Stimulated activated CD4-positive, alpha-beta T cell treated with anti-CD3 and anti-CD28 coated beads, Interleukin-2, amount 100 ng/mL, for 4 hours (primary cell): Measurements from ENCODE around the gene CNTN4.
"Not testable (repeated sequence)": the region's sequence is repeated elsewhere in the genome, so short reads cannot be mapped to it uniquely, and the experiment has no call there.

Source experiments
- DNase-seq: peaks from one replicate; pipeline ENCODE4 v3.0.0-alpha.2; 2020; ENCODE audit warnings: low read depth

The CNTN4 gene

GRCh38 chr3:2792432-2792831 is 693.8 kb downstream of the CNTN4 start:
- no peak for DNase-seq

DNA sequence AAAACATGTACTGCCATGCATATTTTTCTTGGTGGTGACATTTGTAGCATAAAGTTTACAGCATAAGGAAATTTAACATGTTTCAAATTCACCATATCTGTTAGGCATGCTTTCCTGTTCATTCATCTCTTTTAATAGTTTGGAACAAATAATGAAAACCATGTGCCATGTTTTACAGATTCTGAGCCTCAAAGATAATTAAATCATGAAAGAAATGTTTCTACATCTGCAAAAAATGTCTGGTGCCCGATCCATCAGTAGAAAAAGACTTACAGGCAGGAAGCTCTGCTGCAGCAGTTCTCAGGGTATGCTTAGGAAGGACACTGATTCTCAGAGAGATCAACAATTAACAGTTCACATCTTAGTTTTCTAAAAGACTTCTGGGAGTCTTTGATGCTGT is 695.3 kb downstream of the CNTN4 start:
- DNase-seq, result no peak

- no peak for DNase-seq
These were observed 703.8 kb downstream of the CNTN4 start for GRCh38 chr3:2802429-2802828.

- DNase-seq, result no peak
These were observed 708.8 kb downstream of the CNTN4 start for GRCh38 chr3:2807514-2807913.

GRCh38 chr3:2810723-2811122 is 712.1 kb downstream of the CNTN4 start:
- DNase-seq, result no peak

GRCh38 chr3:2819571-2819970 is 720.9 kb downstream of the CNTN4 start:
- DNase-seq, result no peak

GRCh38 chr3:2820982-2821381 is 722.3 kb downstream of the CNTN4 start:
- DNase-seq, result not testable (repeated sequence)

- no peak for DNase-seq
These were observed 723.9 kb downstream of the CNTN4 start for GRCh38 chr3:2822611-2823010.

DNA sequence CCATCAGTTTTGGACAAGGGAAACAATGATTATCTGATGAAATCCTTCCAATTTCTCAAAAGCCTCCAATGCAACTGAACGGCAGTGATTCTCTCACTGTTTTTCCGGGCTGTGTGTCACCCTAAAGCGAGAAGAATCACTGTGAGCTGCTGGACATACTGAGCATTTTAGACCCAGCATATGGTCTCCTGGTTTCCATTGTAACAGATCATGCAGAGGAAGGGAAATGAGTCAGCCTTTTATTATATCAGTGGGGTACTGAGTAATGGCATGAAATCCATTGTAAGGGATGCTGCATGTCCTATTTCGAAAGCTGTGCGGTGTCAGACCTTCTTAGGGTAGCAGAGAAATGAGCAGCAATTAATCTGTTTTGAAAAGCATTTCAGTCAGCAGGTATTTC is 724.4 kb downstream of the CNTN4 start:
- no peak for DNase-seq

- DNase-seq, result no peak
These were observed 725.0 kb downstream of the CNTN4 start for GRCh38 chr3:2823437-2824211.

- no peak for DNase-seq
These were observed 727.4 kb downstream of the CNTN4 start for GRCh38 chr3:2826036-2826435.

DNA sequence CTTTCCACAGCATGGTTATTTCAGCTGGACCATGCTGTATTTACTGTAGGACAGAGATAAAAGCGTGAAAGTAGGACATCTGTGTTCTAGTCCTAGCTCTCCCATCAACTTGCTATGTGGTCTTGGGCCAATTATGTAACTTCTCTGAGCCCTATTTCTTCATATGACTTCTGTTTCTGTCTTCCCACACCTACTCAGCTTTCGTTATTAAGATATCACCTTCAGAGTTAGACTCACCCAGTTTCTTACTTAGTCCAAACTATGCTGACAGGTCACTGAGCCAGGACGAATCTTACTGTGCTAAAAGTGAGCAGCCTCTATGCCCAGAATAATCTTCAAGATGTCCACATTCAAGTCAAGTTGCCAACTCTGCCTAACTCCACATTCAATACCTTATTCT is 727.8 kb downstream of the CNTN4 start:
- no peak for DNase-seq

DNA sequence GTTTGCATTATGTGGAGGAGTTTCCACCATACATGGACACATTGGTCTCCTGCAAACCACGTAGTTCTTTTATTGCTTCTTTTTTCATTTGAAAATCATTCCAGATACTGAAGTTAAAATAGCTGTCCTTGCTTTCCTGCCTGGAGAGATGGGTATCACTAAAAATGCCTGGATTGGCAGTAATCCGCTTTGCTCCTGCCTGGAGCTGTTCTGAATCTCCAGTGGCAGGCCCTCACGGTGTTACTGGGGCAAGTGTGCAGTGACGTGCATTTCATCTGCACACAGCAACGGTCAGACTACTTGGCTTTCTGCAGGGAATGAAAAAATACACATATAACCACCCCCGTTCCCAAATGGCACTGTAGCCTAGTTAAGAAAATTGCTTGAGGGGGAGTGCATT is 738.6 kb downstream of the CNTN4 start:
- no peak for DNase-seq

DNA sequence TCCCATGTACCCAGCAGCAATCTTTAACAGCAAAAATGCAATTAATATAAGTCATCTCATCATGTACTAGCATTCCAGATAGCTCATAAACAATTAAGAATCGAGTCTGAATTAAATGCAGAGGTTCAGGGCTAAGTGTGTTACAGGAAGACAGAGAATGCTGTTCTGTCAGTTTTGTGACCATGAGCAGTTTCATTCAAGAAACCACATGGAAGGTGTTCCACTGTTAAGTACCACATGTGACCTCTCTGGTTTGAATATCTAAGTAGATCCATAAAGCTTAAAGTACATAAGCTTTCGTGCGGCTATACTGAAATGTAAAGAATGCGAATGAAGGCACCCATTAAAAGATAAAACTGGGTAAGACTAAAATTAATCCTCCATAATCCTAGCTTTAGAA is 739.2 kb downstream of the CNTN4 start:
- DNase-seq, result no peak

DNA sequence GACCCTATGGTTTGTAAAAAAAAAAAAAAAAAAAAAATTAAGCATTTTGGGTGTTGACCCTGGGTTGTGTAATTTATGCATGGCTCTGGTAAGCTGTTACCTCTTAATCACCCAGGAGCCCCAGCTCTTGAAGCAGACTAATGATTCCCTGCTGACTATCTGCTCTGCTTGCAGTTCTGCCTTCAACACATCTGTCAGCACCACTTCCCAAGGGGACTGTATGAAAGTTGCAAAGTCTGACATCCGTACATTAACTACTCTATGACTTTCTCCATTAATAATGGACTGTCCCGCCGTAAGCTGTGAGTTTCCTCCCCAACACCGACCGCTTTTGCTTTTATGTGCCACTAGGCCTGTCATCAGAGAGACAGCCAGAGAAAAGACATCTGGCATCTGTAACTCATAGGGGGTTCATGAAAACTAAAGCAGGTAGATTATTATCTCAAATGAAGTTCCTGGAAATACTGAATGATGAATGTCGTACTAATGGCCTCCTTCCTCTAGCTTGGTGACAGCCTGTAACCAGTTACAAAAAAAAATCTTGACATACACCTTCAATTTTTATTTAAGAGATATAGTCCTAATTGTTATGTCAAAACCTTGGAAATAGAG is 740.0 kb downstream of the CNTN4 start:
- no peak for DNase-seq

- DNase-seq, result no peak
These were observed 741.2 kb downstream of the CNTN4 start for GRCh38 chr3:2839876-2840275.

- no peak for DNase-seq
These were observed 748.6 kb downstream of the CNTN4 start for GRCh38 chr3:2847062-2847841.

- DNase-seq, result no peak
These were observed 750.4 kb downstream of the CNTN4 start for GRCh38 chr3:2849092-2849491.

DNA sequence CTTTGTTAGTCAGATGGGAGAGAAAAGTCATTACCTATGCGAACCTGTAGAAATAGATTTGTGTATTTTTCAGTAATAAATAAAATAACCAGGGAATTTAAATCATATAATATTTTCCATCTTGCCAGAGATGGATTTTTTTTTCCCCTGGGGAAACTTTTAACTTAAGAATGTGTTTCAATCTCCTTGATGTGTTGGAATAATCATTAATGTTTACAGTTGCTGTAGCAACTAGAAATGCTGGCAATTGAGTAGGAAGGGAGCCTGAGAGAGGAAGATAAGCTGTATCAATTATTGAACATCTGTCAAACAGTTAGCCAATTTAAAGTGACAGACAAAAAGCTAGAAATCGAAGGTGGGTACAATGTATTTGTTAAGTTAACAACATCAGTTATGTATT is 752.0 kb downstream of the CNTN4 start:
- DNase-seq, result no peak

DNA sequence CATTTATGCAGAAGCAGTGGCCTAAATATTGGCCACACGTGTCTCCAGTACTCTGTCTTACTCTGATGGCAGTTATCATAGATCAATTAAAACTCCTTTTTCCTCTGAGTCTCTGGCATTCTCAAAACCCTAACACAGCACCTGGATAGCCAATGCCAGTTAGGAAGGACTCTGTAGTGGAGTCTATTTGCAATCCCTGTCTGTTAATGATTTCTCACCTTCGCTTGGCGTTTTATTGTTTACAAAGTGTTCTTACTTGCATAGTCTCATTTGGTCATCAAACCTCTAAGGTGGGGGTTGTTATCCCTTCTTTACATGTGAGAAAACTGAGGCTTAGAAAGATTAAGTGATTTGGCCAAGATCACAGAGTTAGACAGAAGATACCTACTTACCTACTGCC is 752.7 kb downstream of the CNTN4 start:
- DNase-seq, result no peak

DNA sequence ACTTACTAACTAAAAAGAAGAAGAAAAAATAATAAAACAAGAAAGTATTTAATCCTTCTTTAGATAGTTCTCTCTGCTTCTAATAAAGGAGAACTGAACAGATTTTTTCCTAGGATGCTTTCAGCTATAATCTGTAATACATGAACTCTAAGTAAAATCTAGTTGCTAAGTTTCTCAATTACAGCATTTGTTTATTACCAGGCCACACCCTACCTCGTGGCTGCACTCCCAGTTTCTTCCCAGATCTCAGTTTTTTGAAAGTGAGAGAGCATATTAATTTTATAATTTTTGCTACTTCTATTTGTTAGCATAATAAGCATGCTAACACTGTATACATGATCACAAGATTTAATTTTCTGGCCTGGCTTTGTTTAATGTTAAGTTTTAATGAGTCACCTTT is 753.2 kb downstream of the CNTN4 start:
- no peak for DNase-seq

DNA sequence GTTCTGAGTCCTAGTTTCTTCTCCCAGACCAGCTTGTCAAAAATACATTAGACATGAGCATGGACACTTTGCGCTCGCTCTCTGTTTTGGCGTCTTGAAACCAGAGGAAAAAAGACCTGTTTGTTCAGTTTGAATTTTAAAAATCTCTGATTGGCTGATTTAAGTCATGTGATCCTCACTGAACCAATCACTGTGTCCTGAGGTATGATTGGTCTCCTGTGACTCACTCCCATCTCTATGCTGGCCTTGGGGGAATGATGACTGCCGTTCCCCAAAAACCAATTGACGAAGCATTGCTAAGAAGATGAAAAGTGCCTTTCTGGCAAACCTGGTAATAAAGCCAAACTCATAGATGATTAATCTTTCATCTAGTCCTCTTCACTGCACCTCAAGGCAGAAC is 755.0 kb downstream of the CNTN4 start:
- DNase-seq, result no peak
